HAP-1 (cell line): ENCODE results near the gene RACK1.

Source experiments
- DNase-seq, 2 experiments: peaks; one replicate each; pipeline ENCODE4 v3.0.0-alpha.2; 2016 to 2020; ENCODE audit warnings: low spot score in 2 of 2
- H3K27me3 ChIP-seq: fragments of 250-450 bp; sonication (Bioruptor Pico); 2 replicates; pipeline ENCODE4 v1.5.1; 2020; ENCODE audit warnings: low read depth, mild to moderate bottlenecking, moderate library complexity
- H3K36me3 ChIP-seq: fragments of 250-450 bp; sonication (Bioruptor Pico); replicated peaks from 2 replicates; pipeline ENCODE4 v1.5.1; 2020; ENCODE audit warnings: mild to moderate bottlenecking
- H3K4me1 ChIP-seq: fragments of 250-450 bp; sonication (Bioruptor Pico); 2 replicates; pipeline ENCODE4 v1.5.1; 2020; ENCODE audit warnings: mild to moderate bottlenecking
- H3K4me3 ChIP-seq: fragments of 250-450 bp; sonication (Bioruptor Pico); 2 replicates; pipeline ENCODE4 v1.5.1; 2020; ENCODE audit warnings: mild to moderate bottlenecking, moderate library complexity
- H3K9me3 ChIP-seq: fragments of 250-450 bp; sonication (Bioruptor Pico); 2 replicates; pipeline ENCODE4 v1.5.1; 2020; ENCODE audit warnings: mild to moderate bottlenecking, moderate library complexity
- in situ Hi-C: fragments of 300-500 bp; cut with MboI; formaldehyde crosslinking; loops from 3 replicates; pipeline ENCODE4 v1.14.3; 2020; ENCODE audit warnings: low sequenced_read_pairs, inconsistent platforms, mixed read lengths

The RACK1 gene

GRCh38 chr5:181195249-181195761, 48.4 kb downstream of the RACK1 start:
- no peak for DNase-seq
- Histone ChIP-seq H3K27me3 (no peaks in the 10 kb centered on the region), H3K9me3 (no peaks in the 10 kb centered on the region), H3K36me3 (no peaks in the 10 kb centered on the region), H3K4me1 (peaks cover 6% of the 10 kb centered on the region; the same call in 1 of the 2 replicates), H3K4me3 (no peak overlapping the region)
- in situ Hi-C loops, result no loop called here

- Histone ChIP-seq H3K9me3 (no peaks in the 10 kb centered on the region), H3K4me1 (peaks cover 6% of the 10 kb centered on the region; the same call in 1 of the 2 replicates), H3K27me3 (no peaks in the 10 kb centered on the region), H3K4me3 (no peak overlapping the region), H3K36me3 (no peaks in the 10 kb centered on the region)
- no peak for DNase-seq
- in situ Hi-C loops, result no loop called here
These were observed 49.0 kb downstream of the RACK1 start for GRCh38 chr5:181194489-181195248.

DNA sequence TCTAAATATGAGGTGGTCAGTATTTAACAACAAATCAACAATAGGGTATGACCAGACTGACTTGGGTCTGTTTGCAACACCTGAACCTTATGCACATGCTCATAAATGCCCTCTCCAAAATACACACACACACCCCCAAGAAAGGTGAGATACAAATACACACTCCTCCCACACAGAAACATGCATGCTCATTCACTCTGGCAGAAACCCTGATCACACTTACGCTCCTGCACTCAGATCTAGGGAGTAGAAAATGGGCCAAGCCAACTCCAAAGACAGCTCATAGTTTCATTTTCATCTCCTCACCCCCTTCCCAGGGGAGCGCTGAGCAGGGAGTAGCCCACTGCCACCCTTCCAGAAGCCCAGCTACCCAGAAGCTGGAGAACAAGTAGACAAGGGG, 50.0 kb downstream of the RACK1 start:
- H3K4me1 ChIP-seq, result peaks cover 6% of the 10 kb centered on the region; the same call in 1 of the 2 replicates
- DNase-seq, result no peak
- in situ Hi-C loops, result no loop called here
- H3K4me3 ChIP-seq, result no peak overlapping the region
- H3K27me3 ChIP-seq, result no peaks in the 10 kb centered on the region
- H3K36me3 ChIP-seq, result no peaks in the 10 kb centered on the region
- H3K9me3 ChIP-seq, result no peaks in the 10 kb centered on the region

DNA sequence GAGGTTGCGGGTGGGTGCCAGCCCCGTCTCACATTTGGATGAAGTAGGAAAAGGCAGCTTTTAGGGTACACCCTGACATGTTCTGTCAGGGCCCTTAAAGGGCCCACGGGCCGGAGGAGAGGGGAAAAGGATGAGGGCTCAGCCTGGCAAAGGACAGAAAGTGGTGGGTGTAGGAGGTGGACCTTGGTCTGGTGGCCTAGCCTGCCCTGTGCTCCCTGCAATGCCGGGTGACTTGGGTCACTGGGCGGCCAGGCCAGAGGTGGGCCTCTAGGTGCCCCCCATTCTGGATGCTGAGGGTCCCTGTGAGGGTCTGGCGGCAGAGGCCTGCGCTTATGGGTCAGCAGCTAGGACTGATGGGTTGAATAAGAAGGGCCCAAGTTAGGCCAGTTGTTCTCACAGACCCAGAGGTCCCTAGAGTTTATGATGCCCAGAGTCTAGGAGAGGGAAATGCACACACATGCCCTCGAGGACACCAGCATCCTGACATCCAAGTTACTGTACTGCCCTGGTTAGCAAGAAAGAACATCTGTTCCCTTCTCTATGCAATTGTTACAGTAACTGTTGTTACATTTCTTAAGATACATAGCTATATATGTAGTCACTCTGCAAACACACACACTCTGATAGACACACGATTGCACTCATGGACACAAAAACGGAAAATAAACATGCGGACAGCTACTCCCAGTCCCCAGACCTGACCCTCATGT, 51.2 kb downstream of the RACK1 start:
- Histone ChIP-seq H3K27me3 (no peaks in the 10 kb centered on the region), H3K4me1 (peaks cover 6% of the 10 kb centered on the region; the same call in 1 of the 2 replicates), H3K36me3 (no peaks in the 10 kb centered on the region), H3K4me3 (peak overlapping the region; percentile 55), H3K9me3 (no peaks in the 10 kb centered on the region)
- no peak for DNase-seq
- in situ Hi-C loops, result no loop called here

- H3K4me1 ChIP-seq, result peaks cover 6% of the 10 kb centered on the region; the same call in 1 of the 2 replicates
- peak; percentile 91 to 93 for DNase-seq
- no peaks in the 10 kb centered on the region for H3K36me3 ChIP-seq
- peak overlapping the region; percentile 55 for H3K4me3 ChIP-seq
- H3K9me3 ChIP-seq, result no peaks in the 10 kb centered on the region
- in situ Hi-C loops, result no loop called here
- no peaks in the 10 kb centered on the region for H3K27me3 ChIP-seq
These were observed 52.0 kb downstream of the RACK1 start for GRCh38 chr5:181191526-181192336.

- H3K4me3 ChIP-seq, result peak overlapping the region; percentile 55
- no peaks in the 10 kb centered on the region for H3K36me3 ChIP-seq
- peaks cover 6% of the 10 kb centered on the region; the same call in 1 of the 2 replicates for H3K4me1 ChIP-seq
- H3K27me3 ChIP-seq, result no peaks in the 10 kb centered on the region
- in situ Hi-C loops, result no loop called here
- no peaks in the 10 kb centered on the region for H3K9me3 ChIP-seq
- peak in 1 of 2 experiments; percentile 64 for DNase-seq
These were observed 52.8 kb downstream of the RACK1 start for GRCh38 chr5:181190711-181191525.

DNA sequence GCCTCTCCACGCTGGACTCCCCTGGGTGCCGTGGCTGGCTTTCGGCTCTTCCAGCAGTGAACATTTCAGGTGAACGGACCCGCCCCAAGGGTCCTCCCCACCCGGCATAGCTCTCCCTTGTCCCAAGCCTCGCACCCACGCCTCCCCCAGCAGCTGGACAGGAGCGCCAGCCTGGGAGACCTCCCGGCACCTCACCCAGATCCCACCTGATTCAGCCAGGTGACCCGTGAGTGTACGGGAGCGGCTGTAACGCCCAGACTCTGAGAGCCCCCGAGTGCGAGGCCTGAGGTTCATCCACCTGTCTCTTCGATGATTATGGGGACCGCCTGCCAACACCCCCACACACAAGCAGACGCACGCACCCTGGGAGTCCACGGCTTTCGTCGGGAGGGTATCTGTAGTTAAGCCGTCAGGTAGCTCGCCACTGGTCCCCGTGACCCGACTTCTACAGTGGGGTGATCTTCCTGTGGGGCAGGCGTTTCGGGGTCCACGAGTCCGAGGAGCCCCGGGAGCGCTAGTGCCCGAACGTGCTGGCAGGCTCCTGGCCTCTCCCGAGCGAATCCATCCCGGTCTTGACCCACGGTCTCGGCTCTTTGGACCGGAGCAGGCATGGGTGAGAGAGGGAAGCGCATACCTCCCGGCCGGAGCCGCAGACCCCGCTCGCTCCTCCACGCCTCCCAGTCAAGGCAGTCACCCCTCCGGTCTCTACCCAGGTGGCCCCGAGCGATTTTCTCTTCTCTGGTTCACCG, 53.6 kb downstream of the RACK1 start:
- DNase-seq, result peak in 1 of 2 experiments; percentile 55

GRCh38 chr5:181189363-181189961, 54.2 kb downstream of the RACK1 start:
- Histone ChIP-seq H3K4me1 (peaks cover 6% of the 10 kb centered on the region; the same call in 1 of the 2 replicates), H3K36me3 (no peaks in the 10 kb centered on the region), H3K4me3 (peak overlapping the region; percentile 55), H3K9me3 (peaks cover 3% of the 10 kb centered on the region; the same call in 1 of the 2 replicates), H3K27me3 (no peaks in the 10 kb centered on the region)
- DNase-seq, result peak; percentile 37 to 56
- in situ Hi-C loops, result loop anchor here (5.0 kb wide), 1 partner anchor 33 kb away; the partner anchor contains the start of gene TRIM41

More for the DNA sequence above, 53.6 kb downstream of the RACK1 start:
- Histone ChIP-seq H3K9me3 (no peaks in the 10 kb centered on the region), H3K36me3 (no peaks in the 10 kb centered on the region), H3K27me3 (no peaks in the 10 kb centered on the region), H3K4me3 (peak overlapping the region; percentile 55), H3K4me1 (peaks cover 6% of the 10 kb centered on the region; the same call in 1 of the 2 replicates)
- in situ Hi-C loops, result loop anchor here (5.0 kb wide), 1 partner anchor 32 kb away; the partner anchor contains the start of gene TRIM41

GRCh38 chr5:181188700-181189362, 54.9 kb downstream of the RACK1 start:
- no peaks in the 10 kb centered on the region for H3K36me3 ChIP-seq
- peak overlapping the region; percentile 55 for H3K4me3 ChIP-seq
- H3K4me1 ChIP-seq, result peaks cover 6% of the 10 kb centered on the region; the same call in 1 of the 2 replicates
- H3K27me3 ChIP-seq, result no peaks in the 10 kb centered on the region
- DNase-seq, result peak; percentile 73 to 82
- in situ Hi-C loops, result loop anchor here (5.0 kb wide), 1 partner anchor 33 kb away; the partner anchor contains the start of gene TRIM41
- H3K9me3 ChIP-seq, result peaks cover 3% of the 10 kb centered on the region; the same call in 1 of the 2 replicates

DNA sequence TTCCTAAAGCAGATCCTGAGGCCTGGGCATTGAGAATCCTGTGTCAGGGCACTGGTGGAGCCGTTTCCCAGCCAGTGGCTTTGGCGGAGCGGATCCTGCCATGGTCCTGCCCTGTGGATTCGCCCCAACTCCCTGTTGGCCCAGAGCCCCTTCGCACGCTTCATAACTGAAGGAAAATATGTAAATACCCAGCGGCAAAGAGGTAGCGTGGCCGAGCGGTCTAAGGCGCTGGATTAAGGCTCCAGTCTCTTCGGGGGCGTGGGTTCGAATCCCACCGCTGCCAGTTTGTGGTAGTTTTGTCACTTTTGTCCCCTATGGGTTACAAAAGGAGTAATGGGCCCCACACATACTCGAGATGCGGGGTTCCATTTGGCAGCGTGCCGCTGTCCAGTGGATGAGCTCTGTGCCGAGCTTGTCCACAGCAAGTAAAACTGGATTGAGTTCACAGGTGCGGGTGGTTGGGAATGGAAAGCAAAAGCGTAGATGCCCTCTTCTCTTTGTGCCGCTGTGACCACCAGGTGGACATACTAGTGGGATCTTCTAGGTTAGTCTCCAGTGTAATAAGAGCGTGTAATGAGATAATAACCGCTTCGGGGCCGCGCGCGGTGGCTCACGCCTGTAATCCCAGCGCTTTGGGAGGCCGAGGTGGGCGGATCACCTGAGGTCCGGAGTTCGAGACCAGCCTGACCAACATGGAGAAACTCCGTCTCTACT, 56.0 kb downstream of the RACK1 start:
- Histone ChIP-seq H3K9me3 (peaks cover 3% of the 10 kb centered on the region; the same call in 1 of the 2 replicates), H3K4me1 (peaks cover 2% of the 10 kb centered on the region; the same call in 1 of the 2 replicates), H3K27me3 (no peaks in the 10 kb centered on the region), H3K36me3 (no peaks in the 10 kb centered on the region), H3K4me3 (peak overlapping the region; percentile 55)
- in situ Hi-C loops, result loop anchor here (5.0 kb wide), 1 partner anchor 35 kb away; the partner anchor contains the start of gene TRIM41
- DNase-seq, result peak; percentile 75 to 92
